H9 (cell line): ENCODE measurements around the gene PPL. TPM values are rescaled to one million over a fixed set of nuclear protein-coding genes. Genes with fewer than 3 reads are reported as not detected.

Experiments used
- DNase-seq: peaks from one replicate; pipeline ENCODE4 v3.0.0-alpha.2; 2017
- H2AFZ ChIP-seq: one replicate; pipeline ENCODE4 v1.6.1; 2013; ENCODE audit warnings: mild to moderate bottlenecking, low read length, control low read depth, moderate library complexity
- H2AK5ac ChIP-seq: 2 replicates; pipeline ENCODE4 v1.6.1; 2013; ENCODE audit warnings: low read length, control low read depth, mixed read lengths; ENCODE audit not compliant: insufficient read length
- H2BK120ac ChIP-seq: one replicate; pipeline ENCODE4 v1.6.1; 2013; ENCODE audit warnings: low read depth, mild to moderate bottlenecking, low read length, control low read depth, inconsistent platforms; ENCODE audit not compliant: poor library complexity, severe bottlenecking
- H2BK12ac ChIP-seq: 2 replicates; pipeline ENCODE4 v1.6.1; 2013; ENCODE audit warnings: low read length, control low read depth, mixed read lengths, low read depth; ENCODE audit not compliant: insufficient read length
- H2BK15ac ChIP-seq: 2 replicates; pipeline ENCODE4 v1.6.1; 2013; ENCODE audit warnings: low read depth, low read length, control low read depth
- H2BK20ac ChIP-seq: one replicate; pipeline ENCODE4 v1.6.1; 2013; ENCODE audit warnings: low read depth, mild to moderate bottlenecking, low read length, control low read depth, inconsistent platforms; ENCODE audit not compliant: poor library complexity, severe bottlenecking
- H2BK5ac ChIP-seq: 2 replicates; pipeline ENCODE4 v1.6.1; 2013; ENCODE audit warnings: low read length, control low read depth, mixed read lengths; ENCODE audit not compliant: insufficient read length
- H3K14ac ChIP-seq: 2 replicates; pipeline ENCODE4 v1.6.1; 2013; ENCODE audit warnings: low read length, control low read depth; ENCODE audit not compliant: insufficient read depth
- H3K18ac ChIP-seq: 2 replicates; pipeline ENCODE4 v1.6.1; 2013; ENCODE audit warnings: low read depth, mild to moderate bottlenecking, mixed read lengths, low read length, control low read depth; ENCODE audit not compliant: insufficient read length
- H3K23ac ChIP-seq: 2 replicates; pipeline ENCODE4 v1.6.1; 2013; ENCODE audit warnings: low read length, control low read depth, mixed read lengths, low read depth; ENCODE audit not compliant: insufficient read length
- H3K23me2 ChIP-seq: 2 replicates; pipeline ENCODE4 v1.6.1; 2013; ENCODE audit warnings: low read depth, mild to moderate bottlenecking, mixed read lengths, low read length, control low read depth; ENCODE audit not compliant: insufficient read length, poor library complexity, severe bottlenecking
- H3K27ac ChIP-seq: 2 replicates; pipeline ENCODE4 v1.5.1; 2013; ENCODE audit warnings: low read length, control low read depth, mixed read lengths, low read depth; ENCODE audit not compliant: insufficient read length
- H3K27me3 ChIP-seq: 2 replicates; pipeline ENCODE4 v1.6.1; 2013; ENCODE audit warnings: low read length, control low read depth, inconsistent platforms; ENCODE audit not compliant: insufficient read depth
- H3K4ac ChIP-seq: 2 replicates; pipeline ENCODE4 v1.6.1; 2013; ENCODE audit warnings: low read depth, mild to moderate bottlenecking, control low read depth, inconsistent platforms, low read length, moderate library complexity
- H3K4me1 ChIP-seq: 2 replicates; pipeline ENCODE4 v1.6.1; 2013; ENCODE audit warnings: low read length, control low read depth, inconsistent platforms; ENCODE audit not compliant: insufficient read depth
- H3K4me2 ChIP-seq: 2 replicates; pipeline ENCODE4 v1.6.1; 2013; ENCODE audit warnings: low read length, control low read depth, mixed read lengths; ENCODE audit not compliant: insufficient read length, insufficient read depth
- H3K56ac ChIP-seq: 2 replicates; pipeline ENCODE4 v1.6.1; 2013; ENCODE audit warnings: low read depth, mild to moderate bottlenecking, mixed read lengths, low read length, control low read depth; ENCODE audit not compliant: insufficient read length
- H3K79me1 ChIP-seq: 2 replicates; pipeline ENCODE4 v1.6.1; 2013; ENCODE audit warnings: low read depth, mild to moderate bottlenecking, moderate library complexity, low read length, control low read depth, inconsistent platforms; ENCODE audit not compliant: insufficient read depth, poor library complexity, severe bottlenecking
- H3K79me2 ChIP-seq: 2 replicates; pipeline ENCODE4 v1.6.1; 2013; ENCODE audit warnings: low read length, control low read depth, inconsistent platforms; ENCODE audit not compliant: insufficient read depth
- H3K9ac ChIP-seq: 2 replicates; pipeline ENCODE4 v1.6.1; 2013; ENCODE audit warnings: low read length, control low read depth, mixed read lengths; ENCODE audit not compliant: insufficient read length; ENCODE audit errors: extremely low read depth
- H3K9me3 ChIP-seq: one replicate; pipeline ENCODE4 v1.6.1; 2013; ENCODE audit warnings: low read depth, low read length, inconsistent platforms; ENCODE audit not compliant: control insufficient read depth
- H3T11ph ChIP-seq: one replicate; pipeline ENCODE4 v1.6.1; 2013; ENCODE audit warnings: mild to moderate bottlenecking, low read length, control low read depth, inconsistent platforms
- H4K20me1 ChIP-seq: one replicate; pipeline ENCODE4 v1.6.1; 2013; ENCODE audit not compliant: control insufficient read depth, insufficient read length, insufficient read depth
- H4K5ac ChIP-seq: 2 replicates; pipeline ENCODE4 v1.6.1; 2013; ENCODE audit warnings: low read depth, mild to moderate bottlenecking, mixed read lengths, low read length, control low read depth; ENCODE audit not compliant: insufficient read length
- H4K8ac ChIP-seq: replicated peaks from 2 replicates; pipeline ENCODE4 v1.6.1; 2013; ENCODE audit warnings: low read length, control low read depth, mixed read lengths, low read depth; ENCODE audit not compliant: insufficient read length
- H4K91ac ChIP-seq: 2 replicates; pipeline ENCODE4 v1.6.1; 2013; ENCODE audit warnings: low read depth, mild to moderate bottlenecking, moderate library complexity, mixed read lengths, low read length, control low read depth; ENCODE audit not compliant: insufficient read length
- H3K27ac Mint-ChIP-seq, 3 experiments: 2 replicates in 2 of 3; 3 replicates in 1 of 3; pipeline ENCODE4 v1.8.0; 2020 to 2021; ENCODE audit warnings: mixed read lengths in 3 of 3, mild to moderate bottlenecking in 1 of 3, moderate library complexity in 1 of 3
- H3K27me3 Mint-ChIP-seq: 2 replicates; pipeline ENCODE4 v1.8.0; 2021; ENCODE audit warnings: low read depth, mild to moderate bottlenecking, moderate library complexity, mixed read lengths
- H3K36me3 Mint-ChIP-seq, 3 experiments: 2 replicates in 2 of 3; 3 replicates in 1 of 3; pipeline ENCODE4 v1.8.0; 2020 to 2021; ENCODE audit warnings: low read depth in 3 of 3, mixed read lengths in 3 of 3; ENCODE audit not compliant: insufficient read depth in 1 of 3
- H3K4me1 Mint-ChIP-seq, 2 experiments: 2 replicates each; pipeline ENCODE4 v1.8.0; 2020; ENCODE audit warnings: mixed read lengths in 2 of 2
- H3K4me3 Mint-ChIP-seq, 2 experiments: 2 replicates in 1 of 2; 3 replicates in 1 of 2; pipeline ENCODE4 v1.8.0; 2020 to 2021; ENCODE audit warnings: mild to moderate bottlenecking in 2 of 2, mixed read lengths in 2 of 2, moderate library complexity in 1 of 2
- H3K9me3 Mint-ChIP-seq, 2 experiments: 2 replicates in 1 of 2; 3 replicates in 1 of 2; pipeline ENCODE4 v1.8.0; 2020; ENCODE audit warnings: mild to moderate bottlenecking in 2 of 2, mixed read lengths in 2 of 2, moderate library complexity in 1 of 2
- WGBS: extraction: QIAGEN DNeasy Blood & Tissue Kit; methylation state at CpG from one replicate; pipeline ENCODE4 v1.1.7; 2013; ENCODE audit warnings: missing lambda C conversion rate, low lambda C conversion rate, mixed read lengths; ENCODE audit not compliant: insufficient read length; ENCODE audit errors: extremely low coverage; 5-methylcytosine and 5-hydroxymethylcytosine counted together
- total RNA-seq: library from RNA; stranded (reverse); gene quantifications from 2 replicates; pipeline ENCODE4 v1.2.1, GENCODE V29; 2021
- TF ChIP-seq, protein P1 (sequence below): fragments of 200-600 bp; sonication (generic); conservative IDR thresholded peaks from 3 replicates; pipeline ENCODE4 v1.8.0; 2021; ENCODE audit warnings: antibody characterized with exemption, mild to moderate bottlenecking

The PPL gene
- total RNA-seq, 1 experiment from 2014 or later, result 29.2 TPM

DNA sequence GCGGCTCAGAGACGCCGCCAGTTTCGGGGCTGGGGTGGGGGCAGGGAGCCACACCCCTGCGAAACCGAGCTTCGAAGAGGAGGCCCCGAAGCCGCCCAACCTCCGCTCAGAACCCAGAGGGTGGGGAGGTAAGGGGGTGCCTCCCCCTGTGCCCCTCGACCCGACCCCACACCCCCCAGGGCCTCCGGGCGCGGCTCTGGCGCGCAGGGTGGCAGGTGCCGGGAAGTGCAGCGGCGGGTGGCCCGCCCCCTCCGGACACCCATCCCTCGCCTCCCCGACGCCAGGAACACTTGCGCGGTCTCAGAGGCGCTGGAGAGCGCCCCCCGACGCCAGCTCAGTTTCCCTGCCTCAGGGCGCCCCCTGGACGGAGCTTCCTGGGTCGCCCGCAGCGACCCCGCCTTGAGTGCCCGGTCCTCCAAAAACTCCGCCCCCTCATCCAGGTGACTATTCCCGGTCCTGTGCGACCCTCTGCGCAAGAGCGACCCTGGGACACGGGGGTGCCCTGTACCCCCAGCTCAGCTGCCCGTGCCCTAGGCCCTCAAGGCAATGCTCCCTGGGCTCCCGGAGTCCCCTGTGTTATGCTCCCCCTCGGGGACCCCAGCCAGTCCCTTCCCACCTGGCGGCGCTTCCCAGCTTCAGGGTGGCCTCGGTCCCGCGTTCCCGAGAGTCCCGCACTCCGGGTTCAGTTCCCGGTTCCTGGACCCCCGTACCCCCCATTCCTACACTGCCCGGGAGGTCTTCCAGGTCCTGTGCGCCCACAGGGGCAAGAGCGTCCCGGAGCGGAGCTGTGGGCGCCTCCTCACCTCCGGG is 562 bp downstream of the PPL start:
- Mint-ChIP-seq H3K27me3 (0 out of 2 replicates have a peak, but pooled peaks cover 2% of the 10 kb centered on the region), H3K9me3 (no peaks in the 10 kb centered on the region), H3K36me3 (no peaks in the 10 kb centered on the region; a peak in 1 of 7 replicates), H3K27ac (peak overlapping the region in 1 of 3 experiments; percentile 61; a peak in 1 of 7 replicates), H3K4me1 (peaks cover 15 to 24% of the 10 kb centered on the region in 2 experiments), H3K4me3 (peak overlapping the region; percentile 83 to 92)
- no peak overlapping the region for H2BK12ac ChIP-seq
- no peaks in the 10 kb centered on the region for H3K79me2 ChIP-seq
- no peak overlapping the region for H2AFZ ChIP-seq
- TF ChIP-seq, protein P1, sequence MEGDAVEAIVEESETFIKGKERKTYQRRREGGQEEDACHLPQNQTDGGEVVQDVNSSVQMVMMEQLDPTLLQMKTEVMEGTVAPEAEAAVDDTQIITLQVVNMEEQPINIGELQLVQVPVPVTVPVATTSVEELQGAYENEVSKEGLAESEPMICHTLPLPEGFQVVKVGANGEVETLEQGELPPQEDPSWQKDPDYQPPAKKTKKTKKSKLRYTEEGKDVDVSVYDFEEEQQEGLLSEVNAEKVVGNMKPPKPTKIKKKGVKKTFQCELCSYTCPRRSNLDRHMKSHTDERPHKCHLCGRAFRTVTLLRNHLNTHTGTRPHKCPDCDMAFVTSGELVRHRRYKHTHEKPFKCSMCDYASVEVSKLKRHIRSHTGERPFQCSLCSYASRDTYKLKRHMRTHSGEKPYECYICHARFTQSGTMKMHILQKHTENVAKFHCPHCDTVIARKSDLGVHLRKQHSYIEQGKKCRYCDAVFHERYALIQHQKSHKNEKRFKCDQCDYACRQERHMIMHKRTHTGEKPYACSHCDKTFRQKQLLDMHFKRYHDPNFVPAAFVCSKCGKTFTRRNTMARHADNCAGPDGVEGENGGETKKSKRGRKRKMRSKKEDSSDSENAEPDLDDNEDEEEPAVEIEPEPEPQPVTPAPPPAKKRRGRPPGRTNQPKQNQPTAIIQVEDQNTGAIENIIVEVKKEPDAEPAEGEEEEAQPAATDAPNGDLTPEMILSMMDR, result peak; percentile 49
- H3K9ac ChIP-seq, result peak overlapping the region; percentile 28
- no peak overlapping the region for H2BK20ac ChIP-seq
- DNase-seq, result peak; percentile 71
- no peaks in the 10 kb centered on the region for H4K20me1 ChIP-seq
- H2BK5ac ChIP-seq, result no peak overlapping the region
- H3K14ac ChIP-seq, result peak overlapping the region; percentile 56; the same call in 1 of the 2 replicates
- H3K27ac ChIP-seq, result no peak overlapping the region
- no peak overlapping the region for H3K23ac ChIP-seq
- no peak overlapping the region for H2BK120ac ChIP-seq
- peak overlapping the region; percentile 13 for H3K18ac ChIP-seq
- no peaks in the 10 kb centered on the region for H3K9me3 ChIP-seq
- no peak overlapping the region for H2BK15ac ChIP-seq
- peaks cover 8% of the 10 kb centered on the region for H3K23me2 ChIP-seq
- H3K4me2 ChIP-seq, result peak overlapping the region; percentile 25
- H4K5ac ChIP-seq, result no peak overlapping the region
- no peak overlapping the region for H3T11ph ChIP-seq
- no peak overlapping the region for H3K4ac ChIP-seq
- H2AK5ac ChIP-seq, result no peak overlapping the region
- no peak overlapping the region for H4K8ac ChIP-seq
- no CpG with 5 or more reads among the region's 64 CpGs for WGBS
- no peak overlapping the region for H3K56ac ChIP-seq
- H4K91ac ChIP-seq, result no peak overlapping the region
- no peaks in the 10 kb centered on the region for H3K79me1 ChIP-seq
- no peaks in the 10 kb centered on the region; the same call in 1 of the 2 replicates for H3K4me1 ChIP-seq
- H3K27me3 ChIP-seq, result no peaks in the 10 kb centered on the region
